Globus pallidus (tissue), 1 donor: ENCODE data around the gene ATXN7L3B.

Experiments used
- DNase-seq: peaks from one replicate; pipeline ENCODE4 v3.0.0-alpha.2; 2015; ENCODE audit warnings: low spot score

The ATXN7L3B gene

DNA sequence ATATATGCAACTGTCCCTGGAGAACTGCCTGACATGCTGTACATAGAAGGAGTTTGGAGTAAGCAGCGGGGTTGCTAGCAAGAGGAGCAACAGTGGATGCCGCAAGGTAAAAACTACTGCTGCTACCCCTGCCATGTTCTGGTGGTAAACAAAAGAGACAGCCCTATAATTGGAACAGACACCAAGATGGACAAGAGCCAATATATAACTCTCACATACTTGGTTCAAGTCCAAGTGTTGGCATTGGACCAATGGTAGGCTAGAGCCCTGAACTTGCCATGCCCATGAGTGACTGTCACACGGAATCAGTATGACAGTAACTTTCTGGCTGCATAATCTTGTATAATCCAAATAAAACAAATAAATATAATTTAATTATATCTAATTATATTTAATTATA lies 13.7 kb downstream of the ATXN7L3B start:
- no peak for DNase-seq

DNA sequence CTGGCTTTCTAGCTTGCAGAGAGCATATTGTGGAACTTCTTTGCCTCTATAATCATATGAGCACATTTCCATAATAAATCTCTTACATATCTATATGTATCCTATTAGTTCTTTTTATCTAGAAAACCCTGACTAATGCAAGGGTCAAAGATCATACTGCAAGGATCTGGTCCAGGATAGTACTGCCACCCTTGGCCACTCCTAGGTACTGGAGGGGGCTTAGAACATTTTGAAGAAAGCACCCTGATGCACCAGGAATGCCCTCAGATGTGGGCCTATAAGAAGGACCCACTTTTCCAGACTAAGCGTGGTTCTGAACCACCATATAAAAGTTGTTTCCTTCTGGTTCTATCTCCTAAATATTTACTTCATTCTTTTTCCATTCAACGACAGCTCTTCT lies 14.6 kb downstream of the ATXN7L3B start:
- DNase-seq = no peak

DNA sequence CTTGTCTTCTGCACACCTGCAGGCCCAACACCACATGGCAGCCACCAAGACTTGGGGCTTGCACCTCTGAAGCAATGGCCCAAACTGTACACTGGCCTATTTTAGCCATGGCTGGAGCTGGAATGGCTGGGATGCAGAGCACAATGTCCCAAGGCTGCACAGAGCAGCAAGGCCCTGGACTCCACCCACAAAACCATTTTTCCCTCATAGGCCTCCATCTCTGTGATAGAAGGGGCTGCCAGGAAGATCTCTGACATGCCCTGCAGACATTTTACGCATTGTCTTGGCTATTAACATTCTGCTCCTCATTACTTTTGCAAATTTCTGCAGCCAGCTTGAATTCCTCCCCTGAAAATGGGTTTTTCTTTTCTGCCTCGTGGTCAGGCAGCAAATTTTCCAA lies 22.1 kb downstream of the ATXN7L3B start:
- no peak for DNase-seq

DNA sequence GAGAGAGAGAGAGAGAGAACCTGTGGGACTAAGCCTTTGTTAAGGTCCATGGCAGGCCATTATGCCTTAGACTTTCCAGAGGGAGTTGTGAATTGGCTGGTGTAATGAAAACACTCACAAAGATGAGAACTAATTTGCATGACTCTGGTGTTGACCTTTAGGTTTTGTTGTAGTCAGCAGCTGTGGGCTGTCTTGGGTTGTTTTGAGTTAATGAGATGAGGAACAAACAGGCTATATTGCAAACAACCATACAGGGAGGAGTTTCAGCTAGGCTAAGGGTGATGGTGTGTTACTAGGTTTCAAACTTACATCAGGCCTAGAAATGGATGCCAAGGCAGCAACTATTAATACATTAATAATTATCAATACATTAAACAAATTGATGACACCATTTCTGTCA lies 26.3 kb downstream of the ATXN7L3B start:
- DNase-seq = no peak

DNA sequence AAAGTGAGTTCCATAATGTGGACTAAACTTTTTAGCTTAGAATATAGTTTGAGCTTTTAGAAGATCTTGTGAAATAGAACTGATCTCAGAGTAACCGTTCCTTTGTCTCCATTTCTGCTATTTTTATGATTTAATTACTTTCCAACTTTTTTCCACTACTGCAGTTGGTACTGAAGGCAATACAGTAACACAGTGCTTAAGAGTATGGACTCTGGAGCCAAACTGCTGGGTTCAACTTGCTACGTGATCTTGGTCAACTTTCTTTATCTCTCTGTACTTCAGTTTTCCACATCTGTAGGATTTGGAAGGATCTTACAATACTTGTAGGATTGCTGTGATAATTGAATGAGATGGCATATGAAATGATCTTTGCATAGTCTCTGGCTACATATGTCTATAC lies 40.9 kb downstream of the ATXN7L3B start:
- DNase-seq = no peak

DNA sequence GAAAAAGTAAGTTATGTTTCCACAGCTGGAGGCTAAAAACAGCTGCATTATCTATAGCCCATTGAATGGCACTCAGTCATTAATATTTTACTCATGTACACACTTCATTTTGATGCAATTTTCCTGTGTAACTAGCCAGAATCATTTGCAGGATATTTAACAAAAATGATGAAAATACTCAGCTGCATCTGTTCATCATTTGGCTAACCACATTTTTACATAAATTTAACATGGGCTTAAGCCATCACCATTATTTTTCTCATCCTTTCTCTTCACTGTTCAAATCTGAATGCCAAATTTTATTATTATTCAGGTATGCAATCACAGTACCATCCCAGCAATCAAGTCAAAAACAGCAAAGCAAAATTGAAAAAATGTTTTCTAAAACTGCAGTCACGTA lies 41.8 kb downstream of the ATXN7L3B start:
- DNase-seq = no peak

DNA sequence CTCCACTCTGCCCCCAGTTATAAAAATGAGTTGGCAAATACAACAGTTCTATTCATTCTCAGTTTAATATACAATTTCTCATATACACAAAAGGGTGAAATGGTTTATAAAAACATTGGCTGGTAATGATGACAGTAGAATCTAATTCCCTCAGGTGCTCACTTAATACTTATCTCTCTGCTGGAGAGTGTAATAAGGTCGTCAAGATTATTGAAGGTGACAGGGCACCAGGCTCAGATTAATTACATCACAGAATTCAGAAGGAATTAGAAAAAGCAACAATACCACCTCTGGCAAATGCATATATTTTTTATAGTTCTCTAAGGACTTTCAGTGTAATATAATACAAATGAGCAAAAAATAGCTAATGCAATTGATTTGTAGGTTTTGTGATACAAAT lies 42.3 kb downstream of the ATXN7L3B start:
- no peak for DNase-seq

DNA sequence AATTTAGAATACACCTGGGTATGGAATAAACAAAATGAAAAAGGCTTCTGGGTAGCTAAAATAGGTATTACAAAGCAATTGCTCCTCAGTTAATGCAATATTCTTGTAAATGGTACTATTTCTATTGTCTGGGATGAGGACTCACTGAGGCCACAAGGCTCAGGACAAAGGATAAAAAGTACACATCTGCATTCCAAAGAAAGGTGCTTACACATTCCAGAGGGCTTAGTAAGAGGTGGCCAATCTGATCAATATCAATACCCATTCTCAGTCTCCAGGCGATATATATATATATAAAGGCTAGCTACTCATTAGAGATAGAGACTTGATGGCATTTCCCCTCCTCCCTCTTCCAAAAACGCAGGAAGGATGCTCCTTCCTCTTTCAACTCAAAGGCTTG lies 43.8 kb downstream of the ATXN7L3B start:
- DNase-seq = no peak

DNA sequence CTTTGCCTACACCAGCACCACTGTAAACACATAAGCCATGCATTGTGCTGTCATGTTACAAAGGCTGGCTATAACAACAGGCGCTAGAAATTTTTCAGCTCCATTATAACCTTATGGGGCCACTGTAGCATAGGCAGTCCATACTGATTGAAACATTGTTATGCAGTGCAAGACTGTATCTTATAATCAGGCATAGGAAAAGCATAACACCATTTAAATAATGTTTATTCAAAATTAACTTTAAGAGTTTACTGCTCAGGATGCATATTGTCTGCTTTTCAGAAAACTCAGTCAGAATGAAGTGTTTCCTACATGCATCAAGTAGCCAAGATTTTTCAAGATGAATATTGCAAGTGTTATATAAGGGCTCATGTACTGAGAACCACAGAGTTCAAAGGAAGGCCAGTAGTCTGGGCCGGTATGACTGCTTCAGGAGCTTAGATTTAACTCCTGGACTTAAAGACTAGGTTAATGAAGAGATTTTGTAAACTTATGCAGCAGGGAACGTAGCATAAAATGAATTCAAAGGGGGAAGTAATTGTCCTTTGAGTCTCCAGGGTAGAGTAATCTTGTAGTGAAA lies 46.9 kb downstream of the ATXN7L3B start:
- DNase-seq = no peak

DNA sequence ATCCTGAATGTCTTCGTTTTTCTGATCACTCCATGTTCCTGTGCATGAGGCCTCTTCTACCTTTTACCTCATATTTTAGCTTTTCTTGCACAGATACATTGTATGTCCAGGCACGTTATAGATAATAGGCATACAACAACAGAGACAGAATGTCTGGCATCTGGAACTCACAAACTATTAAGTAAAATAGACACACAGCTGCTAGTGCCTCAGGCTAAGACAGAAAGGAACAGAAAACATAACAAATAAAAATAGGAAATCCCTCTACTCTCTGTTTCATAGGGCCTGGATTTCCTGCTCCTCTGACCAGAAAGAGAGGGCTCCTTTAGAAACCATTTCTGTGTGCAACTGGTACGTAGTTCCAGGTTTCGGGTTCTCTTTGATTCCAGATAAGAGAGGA lies 48.6 kb downstream of the ATXN7L3B start:
- DNase-seq = no peak
